ENCODE data around the gene NFIX.

Gene NFIX

GRCh38 chr19:13097463-13098258 lies 102.4 kb downstream of the NFIX start:
- FAIRE-seq: no peak
- DNase-seq (ENCODE audit: extremely low spot score, insufficient read length, low read depth): no peak

DNA sequence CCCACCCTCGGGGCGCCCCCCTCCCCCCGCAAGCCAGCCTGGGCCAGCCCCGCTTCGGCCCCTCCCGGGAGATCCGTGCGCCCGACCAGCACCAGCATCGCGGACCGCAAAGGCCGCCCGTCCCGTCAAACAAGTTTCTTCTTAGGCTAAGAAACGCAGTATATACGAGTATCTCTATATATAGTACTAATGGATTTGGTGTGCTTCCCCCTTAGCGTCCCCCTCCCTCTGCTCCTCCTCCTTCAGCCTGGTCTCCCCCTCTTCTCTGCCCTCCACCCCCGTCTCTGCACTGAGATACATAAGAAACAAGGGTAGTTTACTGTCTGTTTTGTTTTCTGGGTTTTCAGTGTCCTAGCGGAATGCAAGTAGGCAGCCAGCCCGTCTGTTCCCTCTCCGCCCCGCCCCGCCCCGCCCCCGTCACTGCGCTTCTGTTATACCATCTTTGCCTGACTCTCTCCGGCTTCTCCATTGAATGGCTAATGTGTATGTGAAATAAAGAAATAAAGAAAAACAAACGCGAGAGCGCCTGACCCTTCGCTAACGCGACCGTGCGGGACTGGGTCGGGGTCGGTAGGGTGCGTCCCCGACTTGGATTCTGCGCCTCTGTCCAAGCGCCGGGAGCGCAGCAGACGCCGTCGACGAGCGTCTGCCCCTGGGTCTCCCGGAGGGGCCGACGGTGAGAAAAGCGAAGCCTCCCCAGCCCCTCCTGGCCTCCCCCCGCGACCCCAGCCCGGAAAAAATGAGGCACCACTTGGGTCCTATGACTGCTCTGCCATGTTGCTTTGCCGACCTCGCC lies 103.2 kb downstream of the NFIX start:
- no peak for DNase-seq (ENCODE audit: extremely low spot score, insufficient read length, low read depth)
- no peak for FAIRE-seq

GRCh38 chr19:13099073-13099999 lies 104.1 kb downstream of the NFIX start:
- DNase-seq (ENCODE audit: extremely low spot score, insufficient read length, low read depth): no peak

GRCh38 chr19:13100031-13100588 lies 104.8 kb downstream of the NFIX start:
- peak; percentile 70 for DNase-seq (ENCODE audit: extremely low spot score, insufficient read length, low read depth)
- peak; percentile 87 for FAIRE-seq

More at GRCh38 chr19:13099073-13099999, 104.1 kb downstream of the NFIX start:
- peak; percentile 85 for FAIRE-seq

- FAIRE-seq (no peak), DNase-seq (ENCODE audit: extremely low spot score, insufficient read length, low read depth) (no peak)
Observed at GRCh38 chr19:13100841-13101589, 105.7 kb downstream of the NFIX start.

- no peak for FAIRE-seq
Observed at GRCh38 chr19:13101590-13102415, 106.5 kb downstream of the NFIX start.

DNA sequence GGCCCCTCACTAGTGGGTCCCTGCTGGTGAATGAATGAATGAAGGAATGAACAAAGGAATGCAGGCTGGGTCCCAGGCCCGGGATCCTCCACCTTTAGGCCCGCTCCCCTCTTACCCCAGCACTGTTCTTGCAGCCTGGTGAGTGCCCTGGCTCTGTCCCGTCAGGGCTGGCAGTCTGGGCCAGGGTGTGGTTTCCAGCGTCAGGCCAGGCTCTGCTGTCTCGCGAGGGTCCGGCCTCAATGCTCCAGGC lies 107.1 kb downstream of the NFIX start:
- DNase-seq (ENCODE audit: extremely low spot score, insufficient read length, low read depth) (no peak), FAIRE-seq (no peak)

More at GRCh38 chr19:13101590-13102415, 106.5 kb downstream of the NFIX start:
- no peak for DNase-seq (ENCODE audit: extremely low spot score, insufficient read length, low read depth)

GRCh38 chr19:13102666-13103580 lies 107.6 kb downstream of the NFIX start, which contains the start of gene LYL1:
Gene LYL1, minus strand, starts transcription at chr19:13102858. Its CDS starts 1,687 bp downstream, at chr19:13101171.
- peak; percentile 63 for DNase-seq (ENCODE audit: extremely low spot score, insufficient read length, low read depth)
- peak; percentile 88 for FAIRE-seq

DNA sequence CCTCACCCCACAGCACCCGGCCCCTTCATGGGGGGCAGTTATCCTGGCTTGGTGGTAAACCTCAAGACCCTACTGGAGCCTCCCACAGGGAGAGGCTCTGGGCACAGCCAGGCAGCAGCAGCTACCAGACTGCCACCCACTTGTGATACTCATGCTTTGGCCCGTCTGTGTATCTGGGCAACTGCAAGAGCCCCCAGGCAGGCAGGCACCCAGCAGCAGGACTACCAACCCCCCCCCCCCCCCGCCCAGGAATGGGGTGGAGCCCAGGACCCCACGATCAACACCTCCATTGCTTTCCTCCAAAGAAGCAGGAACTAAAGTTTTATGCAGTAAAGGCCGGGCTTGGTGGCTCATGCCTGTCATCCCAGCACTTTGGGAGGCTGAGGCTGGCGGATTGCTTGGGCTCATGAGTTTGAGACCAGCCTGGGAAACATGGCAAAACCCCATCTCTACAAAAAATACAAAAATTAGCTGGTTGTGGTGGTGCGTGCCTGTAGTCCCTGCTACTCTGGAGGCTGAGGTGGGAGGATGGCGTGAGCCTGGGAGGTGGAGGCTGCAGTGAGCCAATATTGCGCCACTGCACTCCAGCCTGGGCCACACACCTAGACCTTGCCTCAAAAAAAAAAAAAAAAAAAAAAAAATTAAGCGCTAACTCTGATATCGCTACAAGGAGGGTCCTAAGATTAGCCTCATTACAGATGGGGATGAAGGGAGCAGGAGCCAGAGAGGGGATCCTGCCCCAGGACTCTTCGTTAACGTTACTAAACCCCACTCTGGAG lies 108.5 kb downstream of the NFIX start:
- no peak for FAIRE-seq
- DNase-seq (ENCODE audit: extremely low spot score, insufficient read length, low read depth): no peak

- peak; percentile 89 for FAIRE-seq
- peak; percentile 66 for DNase-seq (ENCODE audit: extremely low spot score, insufficient read length, low read depth)
Observed at GRCh38 chr19:13104360-13104847, 109.1 kb downstream of the NFIX start.

DNA sequence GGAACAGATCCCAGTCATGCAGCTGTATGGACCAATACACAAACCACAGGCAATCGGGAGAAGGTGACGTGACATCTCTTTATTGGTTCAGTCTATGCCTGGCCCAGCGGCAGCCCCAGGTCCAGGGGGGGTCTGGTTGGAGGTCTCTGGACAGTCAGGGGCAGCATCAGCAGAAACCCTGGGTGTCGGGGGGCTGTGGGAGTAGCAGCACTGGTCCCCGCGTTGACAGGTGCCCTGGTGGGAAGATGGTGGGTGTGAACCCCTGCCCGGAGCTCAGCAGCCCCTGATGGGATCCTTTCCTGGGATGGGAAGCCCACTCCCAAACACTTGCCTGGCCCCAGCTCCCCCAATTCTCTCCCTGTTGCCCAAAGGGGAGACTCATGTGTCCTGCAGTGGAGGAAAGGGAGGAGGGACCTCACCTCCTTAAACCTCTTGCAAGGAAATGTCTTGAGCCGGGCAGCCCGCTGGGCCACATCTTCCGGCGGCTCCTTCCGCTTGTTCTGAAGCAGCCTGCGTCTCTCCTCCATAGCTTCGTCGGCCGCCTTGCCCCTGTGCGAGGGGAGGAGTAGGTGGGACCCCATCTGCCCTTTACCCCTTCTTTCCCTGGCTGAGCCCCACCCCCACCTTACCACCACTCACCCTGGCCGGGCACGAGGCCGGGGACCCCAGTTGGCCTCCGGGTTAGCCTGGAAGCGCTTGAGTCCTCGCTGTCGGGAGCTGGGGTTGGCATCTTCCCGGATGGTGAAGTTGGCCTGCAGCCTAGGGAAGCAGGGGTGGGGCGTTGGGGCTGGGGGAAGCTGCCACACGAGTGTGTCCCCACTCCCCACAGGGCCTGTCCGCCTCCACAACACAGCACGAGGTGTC lies 109.8 kb downstream of the NFIX start:
- DNase-seq (ENCODE audit: extremely low spot score, insufficient read length, low read depth) (no peak), FAIRE-seq (peak; percentile 57)

DNA sequence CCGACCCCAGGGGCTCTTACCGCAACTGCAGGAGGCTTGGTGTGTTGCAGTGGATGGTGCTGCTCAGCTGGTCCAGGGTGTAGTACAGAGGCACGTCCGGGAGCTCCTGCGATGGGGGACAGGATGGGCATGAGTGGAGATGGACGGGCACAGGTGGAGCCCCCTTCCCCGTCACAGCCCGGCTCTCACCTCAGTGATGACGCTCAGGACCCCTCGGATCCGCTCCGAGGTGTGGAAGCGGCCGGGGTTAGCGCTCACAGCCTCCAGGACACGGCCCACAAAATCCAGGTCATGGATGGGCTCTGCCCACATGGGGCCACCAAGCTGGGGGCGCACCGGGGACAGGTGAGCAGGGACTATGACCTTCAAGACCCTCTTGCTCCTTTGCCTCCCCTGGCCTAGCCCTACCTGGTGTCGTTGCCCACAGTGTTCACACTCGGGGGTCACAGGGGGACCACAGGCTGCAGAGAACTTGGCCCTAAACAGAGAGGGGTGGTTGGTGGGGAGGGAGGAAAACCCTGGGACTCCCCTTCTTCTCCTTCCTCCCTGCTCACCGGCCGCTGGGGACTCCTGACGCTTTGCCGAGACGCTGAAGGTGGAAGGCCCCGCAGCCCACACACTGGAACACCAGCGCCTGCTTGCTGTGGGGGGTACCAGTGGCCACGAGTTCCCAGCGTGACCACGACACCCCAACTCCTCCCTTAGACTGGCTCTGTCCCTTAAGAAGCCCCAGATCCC lies 114.3 kb downstream of the NFIX start:
- FAIRE-seq (no peak), DNase-seq (ENCODE audit: extremely low spot score, insufficient read length, low read depth) (no peak)

- FAIRE-seq (no peak), DNase-seq (ENCODE audit: extremely low spot score, insufficient read length, low read depth) (no peak)
Observed at GRCh38 chr19:13110099-13110610, 114.9 kb downstream of the NFIX start.

DNA sequence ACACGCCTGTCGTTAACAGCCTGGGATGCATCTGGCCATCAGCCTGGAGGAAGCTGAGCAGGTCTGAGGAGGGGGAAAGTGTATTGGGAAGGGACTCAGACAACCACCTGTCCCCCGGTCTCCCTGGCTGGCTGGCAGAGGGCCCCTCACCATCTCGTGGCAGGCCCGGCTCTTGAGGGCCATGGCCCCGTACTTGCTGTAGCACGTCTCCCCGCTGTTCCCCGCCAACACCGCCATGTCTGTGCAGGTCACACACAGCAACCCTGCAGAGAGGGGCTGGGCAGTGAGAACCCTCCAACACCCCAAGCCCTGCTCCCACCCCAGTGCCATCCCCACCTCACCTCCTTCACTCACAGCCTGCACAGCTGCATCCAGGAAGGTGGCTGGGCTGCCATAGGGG lies 117.3 kb downstream of the NFIX start:
- FAIRE-seq (no peak), DNase-seq (ENCODE audit: extremely low spot score, insufficient read length, low read depth) (no peak)

GRCh38 chr19:13115936-13116281 lies 120.6 kb downstream of the NFIX start:
- DNase-seq (ENCODE audit: extremely low spot score, insufficient read length, low read depth) (no peak), FAIRE-seq (no peak)
